ENCODE measurements around the gene ZNF620. TPM values are rescaled to one million over a fixed set of nuclear protein-coding genes. Genes with fewer than 3 reads are reported as not detected.
A peak's percentile ranks its signal among the peaks of the same experiment; 100 is the strongest.

Gene ZNF620
- total and polyA plus RNA-seq, 5 experiments from 2014 or later: 3.1 to 4.1 (median 3.9) TPM

DNA sequence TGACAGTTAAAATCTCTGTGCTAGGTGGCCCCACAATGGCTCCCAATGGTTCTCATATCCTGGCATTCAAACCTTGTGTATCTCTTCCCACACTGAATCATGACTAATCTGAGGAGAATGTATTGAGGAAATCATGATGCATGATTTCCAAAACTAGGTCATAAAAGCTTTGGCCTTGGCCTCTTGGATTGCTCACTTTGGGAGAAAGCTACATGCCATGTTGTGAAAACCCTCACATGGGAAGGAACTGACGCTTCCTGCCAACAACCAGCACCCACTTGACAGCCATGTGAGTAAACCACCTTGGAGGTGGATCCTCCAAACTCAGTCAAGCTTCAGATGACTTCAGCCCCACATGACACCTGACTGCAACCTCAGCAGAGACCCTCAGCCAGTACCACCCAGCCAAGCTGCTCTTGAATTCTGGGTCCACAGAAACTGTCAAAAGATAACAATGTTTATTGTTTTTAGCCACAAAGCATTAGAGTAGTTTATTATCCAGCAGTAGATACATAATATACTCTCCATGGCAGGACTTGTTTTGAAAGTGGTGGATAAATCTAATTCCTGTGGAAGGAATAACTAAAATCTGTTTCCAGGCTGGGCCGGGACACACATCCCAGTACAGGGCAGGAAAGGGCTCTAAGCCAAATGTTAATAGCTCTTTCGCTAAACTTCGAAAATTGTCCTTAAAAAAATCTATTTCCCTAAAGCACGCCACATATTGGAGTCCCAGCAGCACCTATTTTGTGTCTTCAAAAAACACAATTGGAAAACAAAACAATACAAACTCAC, 1.0 kb upstream of the ZNF620 start:
- H3K4me3 Mint-ChIP-seq: peak overlapping the region; percentile 83 to 97 (median 95)
- no peak for DNase-seq
- POLR2A ChIA-PET: interaction anchor here (0.9 to 2.6 kb wide), 4 partner anchors 20 to 694 kb away, joined by 3 to 21 read pairs (median 6); partner anchors contain the start of genes CTNNB1, RPL14, ZNF619 and ZNF621
- ATAC-seq: no peak
- peaks cover 3 to 22% (median 16%) of the 10 kb centered on the region in 4 donors for H3K4me1 Mint-ChIP-seq
- H3K9me3 Mint-ChIP-seq: no peaks in the 10 kb centered on the region
- peaks cover 0 to 3% (median 2%) of the 10 kb centered on the region in 3 donors for H3K36me3 Mint-ChIP-seq
- H3K27ac Mint-ChIP-seq: peak overlapping the region in 8 of 10 donors; percentile 37 to 94 (median 76)
- no peaks in the 10 kb centered on the region for H3K27me3 Mint-ChIP-seq

DNA sequence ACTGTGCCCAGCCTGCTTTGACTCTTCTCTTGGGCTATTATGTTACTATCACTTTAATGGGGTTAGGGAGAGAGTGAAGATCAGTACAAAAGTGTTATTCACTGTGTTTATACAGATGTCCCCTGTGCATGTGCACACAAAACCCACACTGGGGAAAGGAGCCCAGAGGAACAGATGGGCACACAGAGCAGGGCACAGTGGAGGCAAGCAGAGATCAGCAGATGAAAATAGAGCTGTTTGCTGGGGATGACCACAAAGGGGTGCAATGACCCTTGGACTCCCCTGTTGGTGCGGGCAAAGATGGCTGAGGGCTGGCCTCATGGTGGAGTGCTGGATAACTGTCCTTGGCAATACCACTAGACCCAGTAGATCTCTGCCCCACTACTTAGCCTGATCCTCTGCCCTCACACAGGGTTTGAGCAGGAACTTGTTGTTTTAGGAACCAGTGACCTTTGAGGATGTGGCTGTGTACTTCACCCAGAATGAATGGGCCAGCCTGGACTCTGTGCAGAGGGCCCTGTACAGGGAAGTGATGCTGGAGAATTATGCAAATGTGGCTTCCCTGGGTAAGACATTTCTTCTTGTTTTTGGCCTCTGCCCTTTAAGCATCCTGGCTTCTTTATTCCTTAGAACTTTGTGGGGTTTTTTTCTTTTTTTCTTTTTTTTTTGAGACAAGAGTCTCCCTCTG, 5.3 kb downstream of the ZNF620 start:
- Mint-ChIP-seq H3K27ac (peak overlapping the region in 1 of 10 donors; percentile 88), H3K4me1 (peaks cover 3 to 9% (median 8%) of the 10 kb centered on the region in 4 donors)

DNA sequence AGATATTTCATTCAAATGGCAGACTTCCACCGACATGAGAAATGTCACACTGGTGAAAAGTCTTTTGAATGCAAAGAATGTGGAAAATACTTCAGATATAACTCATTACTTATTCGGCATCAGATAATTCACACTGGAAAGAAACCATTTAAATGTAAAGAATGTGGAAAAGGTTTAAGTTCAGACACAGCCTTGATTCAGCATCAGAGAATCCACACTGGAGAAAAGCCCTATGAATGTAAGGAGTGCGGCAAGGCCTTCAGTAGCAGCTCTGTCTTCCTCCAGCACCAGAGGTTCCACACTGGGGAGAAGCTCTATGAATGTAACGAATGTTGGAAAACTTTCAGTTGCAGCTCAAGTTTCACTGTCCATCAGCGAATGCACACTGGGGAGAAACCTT, 10.4 kb downstream of the ZNF620 start:
- peaks cover 4 to 40% (median 25%) of the 10 kb centered on the region in 3 donors for H3K36me3 Mint-ChIP-seq

More for the DNA sequence above, 5.3 kb downstream of the ZNF620 start:
- ATAC-seq: no peak
- POLR2A ChIA-PET: interaction anchor here (0.6 kb wide), 1 partner anchor 28 kb away, joined by 4 read pairs; no protein-coding TSS in a partner anchor
- DNase-seq: no peak
- Mint-ChIP-seq H3K9me3 (no peaks in the 10 kb centered on the region), H3K36me3 (peaks cover 9 to 46% (median 29%) of the 10 kb centered on the region in 3 donors), H3K27me3 (no peaks in the 10 kb centered on the region), H3K4me3 (no peak overlapping the region)

DNA sequence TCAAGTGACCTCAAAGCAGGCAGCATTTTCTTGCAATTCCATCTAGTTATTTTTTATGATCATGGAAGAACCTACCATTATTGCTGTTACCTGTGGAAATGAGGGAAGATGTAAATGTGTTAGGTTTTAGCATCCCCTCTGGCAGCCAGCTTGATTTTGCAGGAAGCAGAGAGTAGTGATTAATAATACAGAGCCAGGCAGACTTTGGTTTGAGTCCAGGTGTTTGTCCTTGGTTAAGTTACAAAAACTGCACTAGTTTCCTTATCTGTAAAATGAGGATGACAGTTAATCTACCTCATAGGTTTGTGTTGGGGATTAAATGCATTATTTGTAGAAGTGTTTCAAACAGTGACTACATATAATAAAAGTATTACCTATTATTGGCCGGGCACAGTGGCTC, 12.2 kb downstream of the ZNF620 start:
- no peak for DNase-seq
- ATAC-seq: no peak
- no peak overlapping the region for H3K4me3 Mint-ChIP-seq
- H3K27ac Mint-ChIP-seq: no peak overlapping the region
- no peaks in the 10 kb centered on the region for H3K9me3 Mint-ChIP-seq
- POLR2A ChIA-PET: no interaction called here
- no peaks in the 10 kb centered on the region for H3K4me1 Mint-ChIP-seq
- H3K36me3 Mint-ChIP-seq: peaks cover 4 to 31% (median 18%) of the 10 kb centered on the region in 3 donors
- no peaks in the 10 kb centered on the region for H3K27me3 Mint-ChIP-seq

More for the DNA sequence above, 10.4 kb downstream of the ZNF620 start:
- no peaks in the 10 kb centered on the region for H3K4me1 Mint-ChIP-seq
- ATAC-seq: no peak
- no peak overlapping the region for H3K4me3 Mint-ChIP-seq
- no peak overlapping the region for H3K27ac Mint-ChIP-seq
- DNase-seq: no peak
- no peaks in the 10 kb centered on the region for H3K9me3 Mint-ChIP-seq
- POLR2A ChIA-PET: no interaction called here
- H3K27me3 Mint-ChIP-seq: no peaks in the 10 kb centered on the region

- Mint-ChIP-seq H3K27me3 (no peaks in the 10 kb centered on the region), H3K9me3 (no peaks in the 10 kb centered on the region), H3K4me3 (no peak overlapping the region), H3K27ac (no peak overlapping the region), H3K4me1 (peaks cover 0 to 2% (median 2%) of the 10 kb centered on the region in 4 donors), H3K36me3 (peaks cover 4 to 28% (median 18%) of the 10 kb centered on the region in 3 donors)
- POLR2A ChIA-PET: no interaction called here
- no peak for ATAC-seq
- no peak for DNase-seq
Measured at GRCh38 chr3:40518848-40519247, 13.0 kb downstream of the ZNF620 start.

DNA sequence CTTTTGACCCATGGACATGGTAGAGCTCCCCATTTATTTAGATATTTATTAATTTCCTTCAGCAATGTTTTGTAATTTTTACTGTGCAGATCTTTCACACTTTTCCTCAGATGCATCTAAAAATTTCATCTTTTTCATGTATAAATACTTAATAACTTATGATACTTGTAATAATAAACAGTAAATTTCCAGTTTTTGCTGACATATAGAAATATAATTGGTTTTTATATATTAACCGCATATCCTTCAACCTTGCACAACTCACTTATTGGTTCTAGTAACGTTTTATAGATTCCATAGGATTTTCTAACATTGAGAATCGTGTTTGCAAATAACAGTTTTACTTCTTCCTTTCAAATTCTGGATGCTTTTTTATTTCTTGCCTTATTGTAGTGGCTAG, 15.4 kb downstream of the ZNF620 start:
- DNase-seq (no peak), ATAC-seq (no peak)
- POLR2A ChIA-PET: no interaction called here
- peak overlapping the region in 1 of 10 donors; percentile 17 for H3K27ac Mint-ChIP-seq
- H3K4me1 Mint-ChIP-seq: peaks cover 12 to 21% (median 18%) of the 10 kb centered on the region in 4 donors
- no peaks in the 10 kb centered on the region for H3K9me3 Mint-ChIP-seq
- no peak overlapping the region for H3K4me3 Mint-ChIP-seq
- peaks cover 0 to 13% (median 3%) of the 10 kb centered on the region in 3 donors for H3K36me3 Mint-ChIP-seq
- H3K27me3 Mint-ChIP-seq: no peaks in the 10 kb centered on the region

DNA sequence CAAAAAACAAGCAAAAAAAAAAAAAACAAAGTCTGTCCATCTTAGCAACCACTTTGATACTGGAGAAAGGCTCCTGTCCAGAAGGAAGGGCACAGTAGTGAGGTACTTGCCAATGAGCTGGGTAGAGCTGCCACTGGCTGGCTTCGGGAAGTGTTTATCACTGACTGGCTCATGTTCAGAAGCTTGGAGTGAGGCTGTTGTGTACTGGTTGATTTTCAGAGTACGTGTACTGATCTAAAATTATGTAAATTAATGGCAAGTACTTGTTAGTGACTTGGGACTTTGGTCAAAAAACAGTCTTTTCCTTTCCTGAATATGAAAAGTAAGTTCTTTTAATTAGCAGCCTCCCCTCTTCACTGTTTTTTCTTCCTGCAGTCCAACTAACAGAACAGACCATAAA, 17.9 kb downstream of the ZNF620 start:
- H3K27me3 Mint-ChIP-seq: no peaks in the 10 kb centered on the region
- POLR2A ChIA-PET: interaction anchor here (1.1 to 3.5 kb wide), 9 partner anchors 18 to 675 kb away, joined by 3 to 22 read pairs (median 10); partner anchors contain the start of genes CTNNB1, EIF1B, RPL14 and ZNF619
- peak overlapping the region in 9 of 10 donors; percentile 94 to 99 (median 97) for H3K27ac Mint-ChIP-seq
- peak overlapping the region; percentile 89 to 98 (median 95) for H3K4me3 Mint-ChIP-seq
- H3K9me3 Mint-ChIP-seq: no peaks in the 10 kb centered on the region
- peaks cover 12 to 29% (median 18%) of the 10 kb centered on the region in 3 donors for H3K36me3 Mint-ChIP-seq
- no peak for DNase-seq
- no peak for ATAC-seq
- H3K4me1 Mint-ChIP-seq: peaks cover 18 to 36% (median 29%) of the 10 kb centered on the region in 4 donors

GRCh38 chr3:40524222-40524567, 18.4 kb downstream of the ZNF620 start:
- no peaks in the 10 kb centered on the region for H3K27me3 Mint-ChIP-seq
- POLR2A ChIA-PET: interaction anchor here (1.1 to 3.5 kb wide), 9 partner anchors 19 to 675 kb away, joined by 3 to 22 read pairs (median 10); partner anchors contain the start of genes CTNNB1, EIF1B, RPL14 and ZNF619

DNA sequence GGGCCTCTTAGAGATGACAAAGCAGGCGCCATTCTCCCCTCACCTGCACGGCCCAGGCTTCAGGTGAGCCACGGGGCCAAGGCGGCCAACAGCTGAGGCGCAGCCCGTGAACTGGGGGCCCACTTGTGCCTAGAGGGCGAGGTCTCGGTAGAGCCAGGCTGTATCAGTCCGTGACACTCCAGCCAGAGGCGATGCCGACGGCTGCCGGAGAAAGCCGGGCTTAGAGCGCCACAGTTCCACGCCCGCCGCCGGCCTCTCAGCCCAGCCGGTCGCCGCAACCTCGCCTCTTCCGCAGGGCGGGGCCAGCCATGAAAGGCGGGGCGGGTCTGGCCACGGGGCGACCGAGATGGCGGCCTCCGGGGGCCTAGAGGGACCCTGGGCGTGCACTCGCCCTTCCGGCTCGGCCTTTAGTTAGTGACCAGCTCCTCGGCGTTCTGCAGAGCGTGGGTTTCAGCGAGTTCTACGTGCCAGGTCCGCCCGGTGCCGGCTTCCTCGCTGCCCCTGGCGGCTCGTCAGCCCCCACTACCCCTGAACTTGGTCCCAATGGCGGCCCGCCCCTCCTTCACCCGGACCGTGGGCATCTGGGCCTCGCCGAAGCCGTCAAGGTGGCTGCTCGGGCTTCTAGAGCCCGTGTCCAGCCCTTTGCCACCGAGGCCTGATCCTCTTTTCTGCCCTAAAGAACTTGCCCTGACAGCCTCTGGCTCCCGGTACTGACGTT, 18.9 kb downstream of the ZNF620 start, which contains the start of gene ZNF621:
TSS of gene ZNF621 (plus strand) at position 393 of the 718 bp plus-strand sequence. CDS start 881 bp downstream, outside the sequence.
- peak; percentile 62 to 86 (median 76) for DNase-seq
- peak; percentile 94 for ATAC-seq
- POLR2A ChIA-PET: interaction anchor here (1.1 to 3.5 kb wide), 9 partner anchors 19 to 675 kb away, joined by 3 to 22 read pairs (median 10); partner anchors contain the start of genes CTNNB1, EIF1B, RPL14 and ZNF619
- Mint-ChIP-seq H3K9me3 (no peaks in the 10 kb centered on the region), H3K27ac (peak within 1 kb of the TSS; percentile 94 to 99 (median 97)), H3K4me3 (peak within 1 kb of the TSS; percentile 89 to 98 (median 95)), H3K27me3 (no peaks in the 10 kb centered on the region), H3K36me3 (peaks cover 12 to 39% (median 21%) of the 10 kb centered on the region in 3 donors), H3K4me1 (peaks cover 20 to 37% (median 29%) of the 10 kb centered on the region in 4 donors)

More at GRCh38 chr3:40524222-40524567, 18.4 kb downstream of the ZNF620 start:
- DNase-seq (peak in 1 of 10 donors; percentile 1), ATAC-seq (peak; percentile 12 to 30)
- H3K4me3 Mint-ChIP-seq: peak overlapping the region; percentile 89 to 98 (median 95)
- H3K36me3 Mint-ChIP-seq: peaks cover 12 to 34% (median 21%) of the 10 kb centered on the region in 3 donors
- no peaks in the 10 kb centered on the region for H3K9me3 Mint-ChIP-seq
- peaks cover 18 to 37% (median 29%) of the 10 kb centered on the region in 4 donors for H3K4me1 Mint-ChIP-seq
- peak overlapping the region; percentile 94 to 99 (median 97) for H3K27ac Mint-ChIP-seq

GRCh38 chr3:40528426-40528825, 22.6 kb downstream of the ZNF620 start:
- ATAC-seq: no peak
- Mint-ChIP-seq H3K9me3 (peaks cover 0 to 24% (median 12%) of the 10 kb centered on the region in 9 donors), H3K4me3 (no peak overlapping the region), H3K4me1 (peaks cover 24 to 37% (median 29%) of the 10 kb centered on the region in 4 donors), H3K27ac (no peak overlapping the region), H3K27me3 (no peaks in the 10 kb centered on the region), H3K36me3 (peaks cover 41 to 76% (median 57%) of the 10 kb centered on the region in 3 donors)
- POLR2A ChIA-PET: no interaction called here
- DNase-seq: no peak

DNA sequence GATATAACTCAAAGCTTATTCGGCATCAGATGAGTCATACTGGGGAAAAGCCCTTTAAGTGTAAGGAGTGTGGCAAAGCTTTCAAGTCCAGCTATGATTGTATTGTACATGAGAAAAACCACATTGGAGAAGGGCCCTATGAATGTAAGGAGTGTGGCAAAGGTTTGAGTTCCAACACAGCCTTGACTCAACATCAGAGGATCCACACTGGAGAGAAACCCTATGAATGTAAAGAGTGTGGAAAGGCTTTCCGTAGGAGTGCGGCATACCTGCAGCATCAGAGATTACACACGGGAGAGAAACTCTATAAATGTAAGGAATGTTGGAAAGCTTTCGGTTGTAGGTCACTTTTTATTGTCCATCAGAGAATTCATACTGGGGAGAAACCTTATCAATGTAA, 26.4 kb downstream of the ZNF620 start:
- Mint-ChIP-seq H3K36me3 (peaks cover 55 to 96% (median 78%) of the 10 kb centered on the region in 3 donors), H3K4me3 (no peak overlapping the region), H3K4me1 (peaks cover 6 to 11% (median 7%) of the 10 kb centered on the region in 4 donors), H3K27ac (no peak overlapping the region), H3K9me3 (peaks cover 0 to 47% (median 17%) of the 10 kb centered on the region in 9 donors), H3K27me3 (no peaks in the 10 kb centered on the region)
- POLR2A ChIA-PET: no interaction called here
- ATAC-seq (no peak), DNase-seq (no peak)

DNA sequence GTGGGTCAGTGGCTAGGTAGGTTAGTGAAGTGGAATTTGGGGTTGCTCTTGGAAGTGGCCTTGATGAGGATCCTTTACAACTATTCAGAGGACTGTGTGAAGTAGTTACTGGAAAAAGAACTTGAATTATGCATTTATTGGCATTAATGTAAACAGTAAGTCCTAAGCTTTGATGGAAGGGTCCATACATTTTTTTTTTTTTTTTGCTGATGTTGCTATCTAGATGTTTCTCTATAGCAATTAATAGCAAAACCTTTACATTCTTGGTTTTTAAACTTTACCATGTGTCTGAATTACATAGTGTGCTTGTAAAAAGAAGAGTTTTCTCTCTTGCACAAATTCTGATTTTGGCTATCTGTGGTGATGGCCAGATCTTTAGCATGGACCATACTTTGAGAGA, 28.4 kb downstream of the ZNF620 start:
- Mint-ChIP-seq H3K4me3 (no peak overlapping the region), H3K27ac (no peak overlapping the region), H3K4me1 (peaks cover 0 to 9% (median 0%) of the 10 kb centered on the region in 4 donors), H3K27me3 (no peaks in the 10 kb centered on the region), H3K9me3 (peaks cover 0 to 62% (median 31%) of the 10 kb centered on the region in 9 donors), H3K36me3 (peaks cover 59 to 90% (median 82%) of the 10 kb centered on the region in 3 donors)
- ATAC-seq (no peak), DNase-seq (no peak)
- POLR2A ChIA-PET: no interaction called here

All from naive thymus-derived CD8-positive, alpha-beta T cell (primary cell).